Mammary epithelial cell (primary cell): ENCODE measurements around the gene PKDCC.
A peak's percentile ranks its signal among the peaks of the same experiment; 100 is the strongest.

ENCODE experiments used
- CTCF ChIP-seq, 2 donors: IDR thresholded peaks in 1 of 2; conservative IDR thresholded peaks in 1 of 2; 2 replicates each; pipeline ENCODE4 v1.5.1; 2011 to 2012; ENCODE audit warnings: inconsistent platforms in 2 of 2, low read length in 2 of 2, mild to moderate bottlenecking in 2 of 2, control low read depth in 1 of 2, low read depth in 1 of 2; ENCODE audit not compliant: insufficient read depth in 1 of 2; ENCODE audit errors: extremely low read depth in 1 of 2
- EZH2 ChIP-seq: IDR thresholded peaks from 2 replicates; pipeline ENCODE4 v1.6.1; 2012; ENCODE audit warnings: low read length, inconsistent platforms, borderline replicate concordance

DNA sequence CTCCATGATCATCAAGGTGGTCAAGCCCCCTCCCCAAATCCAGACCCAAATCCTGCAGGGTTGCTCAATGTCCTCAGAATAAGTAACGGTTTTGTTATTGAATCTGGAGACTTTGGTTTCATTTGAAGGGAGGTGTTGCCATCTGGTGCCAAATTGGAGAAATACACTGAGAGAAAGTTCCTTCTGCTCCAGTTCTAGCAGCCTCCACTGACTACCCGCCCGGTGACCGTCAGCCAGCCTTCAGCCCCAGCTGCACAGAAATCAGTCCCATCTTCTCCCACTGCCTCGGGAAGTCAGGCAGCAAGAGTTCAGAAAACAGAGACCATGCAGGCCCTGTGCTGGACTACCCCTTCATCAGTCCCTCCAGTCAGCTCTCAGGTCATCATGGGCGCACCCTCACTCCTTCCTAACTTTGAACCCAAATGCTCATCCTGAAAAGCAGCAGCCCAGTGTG lies 38.7 kb downstream of the PKDCC start:
- TF ChIP-seq CTCF (conservative IDR thresholded peaks at IDR 0.05 in 1 of 2, IDR thresholded peaks at IDR 0.05 in 1 of 2; ENCODE audit: extremely low read depth in 1 of 2, insufficient read depth in 1 of 2, low read depth in 1 of 2, low read length in 2 of 2) (peak; percentile 62 to 72), EZH2 (no peak)
